ENCODE measurements around the gene CD22.
A peak's percentile ranks its signal among the peaks of the same experiment; 100 is the strongest.
"Not testable (repeated sequence)": the region's sequence is repeated elsewhere in the genome, so short reads cannot be mapped to it uniquely, and the experiment has no call there.

CD22 gene

DNA sequence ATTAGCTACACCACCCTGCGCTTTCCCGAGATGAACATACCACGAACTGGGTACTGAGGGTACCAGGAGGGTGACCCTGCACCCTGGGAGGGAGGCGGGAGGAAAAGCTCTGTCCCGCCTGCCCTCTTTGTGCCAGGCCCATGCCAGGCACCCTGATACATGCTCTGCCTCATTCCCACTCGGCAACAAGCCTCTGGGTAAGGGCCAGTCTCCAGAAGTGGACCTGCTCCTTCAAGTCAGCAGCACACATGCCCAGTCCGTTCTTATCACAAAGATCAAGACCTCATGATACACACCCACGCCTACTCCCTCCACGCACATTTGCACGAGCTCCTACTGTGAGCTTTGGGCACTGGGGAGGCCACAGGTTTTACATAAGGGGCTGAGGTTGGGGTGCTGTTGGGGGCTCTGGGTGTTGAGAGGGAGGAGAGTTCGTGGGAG lies 16.7 kb downstream of the CD22 start:
- no peak for DNase-seq

DNA sequence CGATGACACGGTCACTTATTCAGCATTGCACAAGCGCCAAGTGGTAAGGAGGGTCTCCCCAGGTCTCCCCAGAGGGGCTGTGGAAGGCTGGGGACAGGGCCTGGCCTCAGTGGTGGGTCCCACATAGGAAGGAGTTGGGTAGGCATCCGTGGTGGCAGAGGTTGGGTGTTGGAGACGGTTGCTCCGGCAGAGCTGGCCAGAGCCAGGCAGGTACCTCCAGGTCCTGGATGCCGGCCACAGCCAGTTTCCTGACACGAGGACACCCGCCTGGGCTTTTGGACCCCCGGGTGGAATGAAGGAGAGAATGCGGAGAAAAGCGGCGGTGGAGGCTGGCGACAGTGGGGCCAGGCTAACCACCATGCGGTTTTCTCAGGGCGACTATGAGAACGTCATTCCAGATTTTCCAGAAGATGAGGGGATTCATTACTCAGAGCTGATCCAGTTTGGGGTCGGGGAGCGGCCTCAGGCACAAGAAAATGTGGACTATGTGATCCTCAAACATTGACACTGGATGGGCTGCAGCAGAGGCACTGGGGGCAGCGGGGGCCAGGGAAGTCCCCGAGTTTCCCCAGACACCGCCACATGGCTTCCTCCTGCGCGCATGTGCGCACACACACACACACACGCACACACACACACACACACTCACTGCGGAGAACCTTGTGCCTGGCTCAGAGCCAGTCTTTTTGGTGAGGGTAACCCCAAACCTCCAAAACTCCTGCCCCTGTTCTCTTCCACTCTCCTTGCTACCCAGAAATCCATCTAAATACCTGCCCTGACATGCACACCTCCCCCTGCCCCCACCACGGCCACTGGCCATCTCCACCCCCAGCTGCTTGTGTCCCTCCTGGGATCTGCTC lies 17.4 kb downstream of the CD22 start:
- peak; percentile 81 for DNase-seq

DNA sequence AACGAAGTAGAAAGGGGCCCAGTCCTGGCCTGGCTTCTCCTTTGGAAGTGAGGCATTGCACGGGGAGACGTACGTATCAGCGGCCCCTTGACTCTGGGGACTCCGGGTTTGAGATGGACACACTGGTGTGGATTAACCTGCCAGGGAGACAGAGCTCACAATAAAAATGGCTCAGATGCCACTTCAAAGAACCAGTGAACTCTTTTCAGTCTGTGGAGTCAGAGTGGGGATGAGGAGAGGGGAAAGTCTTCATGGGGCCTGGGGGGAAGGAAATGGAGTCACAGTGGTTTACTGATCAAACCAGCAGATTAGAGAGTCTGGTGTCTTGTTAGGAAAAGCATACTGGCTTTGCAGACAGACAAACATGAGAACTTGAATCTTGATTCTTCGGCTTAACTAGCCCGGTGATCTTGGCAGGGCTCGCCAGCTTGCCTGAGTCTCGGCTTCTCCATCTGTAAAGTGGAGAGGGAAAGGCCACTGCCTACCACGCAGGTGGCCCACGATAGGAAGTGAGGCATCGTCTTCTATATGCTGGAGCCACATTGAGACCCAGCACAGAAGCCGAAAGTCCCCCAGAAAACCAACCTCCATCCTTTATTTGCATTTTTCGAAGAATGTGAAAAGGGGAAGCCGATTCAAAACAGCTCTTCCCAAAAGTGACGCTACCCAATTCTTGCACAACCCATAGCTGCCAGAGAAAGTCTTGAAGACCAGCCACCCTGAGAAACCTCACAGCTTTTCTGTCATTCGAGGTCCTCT lies 18.4 kb downstream of the CD22 start, which contains the start of gene FFAR1:
Gene FFAR1 (plus strand): TSS at position 732 of the 759 bp plus-strand sequence. CDS start 3,650 bp downstream, outside the sequence.
- peak; percentile 97 for DNase-seq

DNA sequence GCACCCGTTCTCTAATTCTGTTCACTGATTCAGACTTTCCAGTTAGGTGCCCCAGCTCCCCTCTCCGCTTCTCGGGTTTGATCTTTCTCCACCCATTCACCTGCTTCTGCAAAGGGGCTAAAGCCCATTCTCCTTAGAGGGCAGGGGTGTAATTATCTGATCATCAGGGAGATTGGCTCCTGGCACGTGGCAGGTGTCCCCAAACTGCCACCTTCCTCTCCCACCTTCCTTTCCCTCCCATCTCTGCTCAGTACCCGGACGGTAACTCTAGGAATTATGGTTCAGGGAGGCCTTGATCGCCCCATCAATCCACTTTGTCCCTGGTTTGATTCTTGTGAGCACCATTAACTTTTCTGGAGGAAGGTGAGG lies 18.9 kb downstream of the CD22 start:
- DNase-seq = no peak

DNA sequence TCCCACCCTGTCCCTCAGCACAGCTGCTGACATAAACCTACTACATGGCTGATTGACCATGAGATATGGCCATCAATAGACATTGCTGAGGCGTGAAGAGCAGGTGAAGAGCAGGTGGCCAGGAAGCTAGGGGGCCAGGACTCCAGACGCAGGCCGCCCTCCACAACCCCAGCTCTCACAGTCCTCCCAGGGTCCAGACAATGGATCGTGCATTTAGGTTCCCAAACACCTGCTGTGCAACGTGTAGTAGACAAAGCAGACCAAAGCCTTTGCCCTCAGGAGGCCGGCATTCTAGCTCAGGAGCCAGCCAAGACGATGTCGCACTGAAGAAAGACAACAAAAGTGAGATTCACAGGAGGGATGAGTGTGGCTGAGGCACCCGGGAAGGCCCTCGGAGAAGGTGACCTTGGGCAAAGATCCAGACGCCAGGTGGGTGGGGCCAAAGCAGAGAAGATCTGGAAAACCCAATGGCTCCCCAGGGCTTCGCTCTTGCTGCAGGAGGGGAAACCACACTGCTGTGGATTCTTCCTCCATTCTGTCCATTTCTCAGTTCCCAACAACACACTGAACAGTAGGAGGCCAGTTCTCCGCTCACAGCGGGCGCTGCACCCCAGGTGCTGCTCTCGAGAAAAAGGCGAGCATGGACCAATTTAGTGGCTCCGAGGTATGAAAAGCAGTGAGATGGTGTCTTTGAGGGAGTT lies 20.1 kb downstream of the CD22 start:
- no peak for DNase-seq

DNA sequence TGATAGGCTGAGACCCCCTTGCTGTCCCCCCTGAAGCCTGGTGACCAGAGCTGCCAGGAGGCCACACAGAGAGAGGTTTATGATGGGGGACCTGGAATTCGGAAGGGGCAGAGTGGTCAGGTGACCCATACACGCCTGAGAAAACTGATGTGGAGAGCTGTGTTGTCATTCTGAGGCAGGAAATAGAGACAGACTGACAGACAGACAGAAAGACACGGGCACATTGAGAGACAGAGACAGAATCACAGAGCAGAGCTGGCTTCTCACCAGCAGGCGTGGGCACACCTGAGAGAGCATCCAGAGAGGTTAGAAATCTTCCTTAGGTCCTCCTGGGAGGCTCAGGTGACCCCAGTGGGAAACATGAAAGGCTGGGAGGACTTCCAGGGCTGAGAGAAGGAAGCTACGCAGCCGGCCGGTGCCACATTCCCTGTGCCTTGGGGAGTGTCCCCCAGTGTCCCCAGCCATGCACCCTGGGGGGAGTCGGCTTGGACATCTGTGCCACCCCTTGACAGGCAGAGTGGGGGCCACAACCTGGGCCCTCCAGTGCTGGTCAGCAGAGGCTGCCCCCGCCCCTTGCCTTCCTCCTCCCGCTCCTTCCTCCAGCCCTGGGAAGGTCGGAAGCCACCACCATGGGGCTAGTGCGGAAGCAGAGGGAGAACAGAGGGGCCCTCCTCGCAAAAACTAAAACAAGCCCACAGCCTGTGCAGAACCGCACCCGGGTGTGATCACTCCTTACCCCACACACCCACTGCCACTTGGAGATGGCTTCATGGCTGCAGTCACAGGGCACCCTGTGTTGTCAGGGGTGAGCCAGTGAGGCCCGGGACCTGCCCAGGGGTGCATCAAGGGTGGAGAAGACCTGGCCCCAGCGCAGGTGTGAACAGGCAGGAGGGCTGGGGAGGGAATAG lies 20.9 kb downstream of the CD22 start:
- no peak for DNase-seq

DNA sequence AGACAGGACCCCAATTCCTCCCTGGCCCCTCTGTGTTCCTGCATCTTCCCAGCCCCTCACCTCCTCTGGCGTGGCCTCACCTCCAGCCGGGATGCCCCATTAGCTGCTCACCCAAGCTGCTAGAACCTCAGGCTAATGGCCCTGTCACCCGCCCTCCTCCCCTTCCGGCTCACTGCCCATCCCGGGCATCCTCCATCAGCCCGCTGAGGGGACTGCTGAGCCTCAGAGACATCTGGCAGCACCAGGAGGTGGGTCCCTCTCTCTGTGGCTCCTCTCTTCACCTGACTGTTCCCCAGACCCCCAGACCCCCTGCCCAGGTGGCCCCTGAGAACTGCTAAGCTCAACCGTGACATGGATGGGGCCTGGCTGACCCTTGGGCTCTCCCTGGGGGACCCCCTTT lies 21.6 kb downstream of the CD22 start:
- DNase-seq = no peak

DNA sequence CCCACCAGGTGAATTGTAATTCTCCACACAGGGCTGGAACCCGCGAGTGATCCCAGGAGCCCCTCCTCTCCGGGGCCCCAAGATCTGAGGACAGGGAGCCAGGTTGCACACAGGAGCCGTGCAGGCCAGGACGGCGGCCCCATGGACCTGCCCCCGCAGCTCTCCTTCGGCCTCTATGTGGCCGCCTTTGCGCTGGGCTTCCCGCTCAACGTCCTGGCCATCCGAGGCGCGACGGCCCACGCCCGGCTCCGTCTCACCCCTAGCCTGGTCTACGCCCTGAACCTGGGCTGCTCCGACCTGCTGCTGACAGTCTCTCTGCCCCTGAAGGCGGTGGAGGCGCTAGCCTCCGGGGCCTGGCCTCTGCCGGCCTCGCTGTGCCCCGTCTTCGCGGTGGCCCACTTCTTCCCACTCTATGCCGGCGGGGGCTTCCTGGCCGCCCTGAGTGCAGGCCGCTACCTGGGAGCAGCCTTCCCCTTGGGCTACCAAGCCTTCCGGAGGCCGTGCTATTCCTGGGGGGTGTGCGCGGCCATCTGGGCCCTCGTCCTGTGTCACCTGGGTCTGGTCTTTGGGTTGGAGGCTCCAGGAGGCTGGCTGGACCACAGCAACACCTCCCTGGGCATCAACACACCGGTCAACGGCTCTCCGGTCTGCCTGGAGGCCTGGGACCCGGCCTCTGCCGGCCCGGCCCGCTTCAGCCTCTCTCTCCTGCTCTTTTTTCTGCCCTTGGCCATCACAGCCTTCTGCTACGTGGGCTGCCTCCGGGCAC lies 22.6 kb downstream of the CD22 start:
- no peak for DNase-seq

DNA sequence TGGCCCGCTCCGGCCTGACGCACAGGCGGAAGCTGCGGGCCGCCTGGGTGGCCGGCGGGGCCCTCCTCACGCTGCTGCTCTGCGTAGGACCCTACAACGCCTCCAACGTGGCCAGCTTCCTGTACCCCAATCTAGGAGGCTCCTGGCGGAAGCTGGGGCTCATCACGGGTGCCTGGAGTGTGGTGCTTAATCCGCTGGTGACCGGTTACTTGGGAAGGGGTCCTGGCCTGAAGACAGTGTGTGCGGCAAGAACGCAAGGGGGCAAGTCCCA lies 23.1 kb downstream of the CD22 start:
- DNase-seq = no peak

DNA sequence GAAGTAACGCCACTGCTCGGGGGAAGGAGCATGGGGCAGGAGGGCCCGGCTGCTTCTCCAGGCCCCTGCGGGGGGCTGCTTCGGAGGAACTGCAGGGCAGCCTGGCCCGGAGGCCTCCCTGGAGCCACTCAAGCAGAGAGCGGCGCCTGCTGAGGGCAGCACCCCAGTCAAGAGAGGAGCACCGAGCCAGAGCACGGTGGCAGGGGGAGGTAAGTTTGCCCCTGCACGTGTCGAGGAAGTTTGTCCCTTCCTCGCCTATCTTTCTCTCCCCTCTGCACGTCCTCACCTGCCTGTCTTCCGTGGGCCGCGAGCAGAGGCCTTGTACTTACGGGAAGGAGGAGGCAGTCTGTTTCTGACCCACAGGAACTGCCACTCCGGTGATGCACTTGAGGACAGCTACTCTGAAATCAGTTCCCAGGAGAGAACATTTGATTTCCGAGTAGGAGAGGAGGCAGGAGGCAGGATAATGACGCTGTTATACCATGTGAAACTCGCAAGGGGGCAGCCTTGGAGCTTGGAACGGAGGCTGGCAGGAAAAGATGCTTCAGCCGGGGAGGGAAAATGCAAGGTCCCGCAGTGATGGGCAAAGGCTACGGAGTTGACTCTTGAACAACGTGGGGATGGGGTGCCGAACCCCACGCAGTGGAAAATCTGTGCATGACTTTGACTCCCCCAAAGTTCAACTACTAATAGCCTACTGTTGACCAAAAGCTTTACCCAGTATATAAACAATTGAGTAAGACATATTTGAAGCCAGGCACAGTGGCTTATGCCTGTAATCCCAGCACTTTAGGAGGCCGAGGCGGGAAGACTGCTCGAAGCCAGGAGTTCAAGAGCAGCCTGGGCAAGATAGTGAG lies 23.7 kb downstream of the CD22 start:
- peak; percentile 92 for DNase-seq

DNA sequence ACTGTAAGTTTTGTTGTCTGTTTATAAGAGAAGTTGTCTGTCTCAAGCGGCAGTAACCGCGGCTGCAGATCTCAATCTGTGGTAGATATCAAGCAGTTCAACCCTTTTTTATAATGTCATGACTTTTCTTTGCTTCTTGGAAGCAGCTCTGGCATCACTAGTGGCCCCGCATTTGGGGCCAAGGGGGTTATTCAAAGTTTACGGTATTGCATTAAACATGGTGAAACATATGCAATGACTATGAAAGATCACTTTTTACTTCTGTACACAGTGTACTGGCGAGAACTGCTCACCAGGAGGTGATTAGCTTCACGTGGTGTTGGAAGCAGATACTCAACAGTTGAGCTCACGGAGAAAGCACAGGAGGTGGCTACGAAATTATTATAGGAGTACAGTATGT lies 24.6 kb downstream of the CD22 start:
- DNase-seq = peak; percentile 51

DNA sequence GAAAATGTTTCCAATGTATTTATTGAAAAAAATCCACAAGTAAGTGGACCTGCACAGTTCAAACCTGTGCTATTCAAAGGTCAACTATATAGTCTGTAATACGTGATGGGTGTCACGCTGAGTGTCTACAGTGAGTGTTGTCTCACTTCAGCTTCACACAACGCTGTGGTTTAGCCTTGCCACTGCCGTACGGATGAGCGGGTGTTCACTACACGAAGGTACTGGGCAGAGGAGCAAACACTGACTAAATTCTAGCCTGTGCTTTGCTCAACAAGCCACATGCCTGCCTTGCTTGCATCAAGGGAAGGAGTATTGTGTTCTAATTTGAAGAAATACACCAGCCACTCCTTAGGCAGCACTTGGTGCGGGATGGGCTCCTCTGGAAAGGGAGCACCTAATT lies 25.9 kb downstream of the CD22 start:
- no peak for DNase-seq

DNA sequence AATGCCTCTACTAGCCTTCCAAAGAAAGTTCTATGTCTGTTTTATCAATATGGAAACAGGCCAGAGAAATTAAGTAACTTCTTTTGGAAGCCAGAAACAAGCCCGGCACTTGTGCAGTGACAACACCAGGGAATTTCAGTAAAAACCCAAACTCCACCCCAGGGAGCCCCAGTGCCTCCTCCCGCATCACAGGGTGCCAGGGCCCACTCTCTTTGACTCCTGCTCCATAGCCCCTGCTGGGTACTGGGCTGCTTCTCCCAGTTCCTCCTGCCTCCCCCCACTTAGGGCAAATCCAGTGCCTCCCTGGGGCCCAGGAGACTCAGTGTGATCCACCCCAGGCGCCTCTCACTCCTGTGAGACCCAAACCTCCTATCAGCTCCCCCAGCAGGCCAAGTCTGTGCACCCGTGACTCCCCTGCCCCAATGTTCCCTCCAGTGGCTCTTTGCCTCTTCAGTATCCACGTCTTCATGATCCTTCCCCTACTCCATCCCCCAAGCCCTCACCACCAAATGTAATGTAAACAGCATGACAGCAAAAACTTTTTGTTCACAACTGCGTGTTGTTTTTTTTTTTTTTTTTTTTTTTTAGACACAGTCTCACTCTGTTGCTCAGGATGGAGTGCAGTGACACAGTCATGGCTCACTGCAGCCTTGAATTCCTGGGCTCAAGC lies 26.9 kb downstream of the CD22 start:
- peak; percentile 31 for DNase-seq

DNA sequence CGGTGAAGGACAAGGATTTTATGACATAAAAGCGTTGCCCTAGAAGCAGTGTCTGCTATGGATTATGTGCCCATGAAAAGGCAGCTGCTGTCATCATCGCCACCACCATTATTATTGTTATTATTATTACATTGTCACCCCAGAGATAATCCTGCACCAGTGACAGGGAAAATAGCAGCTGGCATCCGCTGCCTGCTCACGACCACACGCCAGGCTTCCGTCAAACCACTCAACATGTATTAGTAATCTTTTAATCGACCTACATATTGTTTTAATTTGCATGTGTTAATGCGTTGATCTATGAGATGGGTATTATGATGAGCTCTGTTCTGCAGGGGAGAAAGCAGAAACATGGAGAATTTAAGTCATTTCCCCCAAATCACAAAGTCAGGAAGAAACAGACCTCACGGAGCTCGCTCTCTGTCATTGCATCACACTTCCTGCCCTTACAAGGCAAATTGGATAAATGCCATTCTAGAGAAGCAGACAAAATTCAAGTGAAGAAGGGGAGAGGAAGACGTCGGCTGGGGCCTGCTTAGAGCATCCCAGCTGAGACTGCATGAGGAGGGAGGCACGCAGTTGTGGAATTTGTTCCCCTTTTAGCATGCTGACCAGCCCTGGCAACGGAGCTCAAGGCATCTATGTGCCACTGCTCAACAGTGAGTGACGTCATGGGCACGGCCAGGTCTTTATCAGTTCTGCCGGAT lies 29.0 kb downstream of the CD22 start, which contains the start of gene FFAR3:
Gene FFAR3 (plus strand): TSS at position 594 of the 707 bp plus-strand sequence. CDS start 431 bp downstream, outside the sequence.
- DNase-seq = peak; percentile 90

DNA sequence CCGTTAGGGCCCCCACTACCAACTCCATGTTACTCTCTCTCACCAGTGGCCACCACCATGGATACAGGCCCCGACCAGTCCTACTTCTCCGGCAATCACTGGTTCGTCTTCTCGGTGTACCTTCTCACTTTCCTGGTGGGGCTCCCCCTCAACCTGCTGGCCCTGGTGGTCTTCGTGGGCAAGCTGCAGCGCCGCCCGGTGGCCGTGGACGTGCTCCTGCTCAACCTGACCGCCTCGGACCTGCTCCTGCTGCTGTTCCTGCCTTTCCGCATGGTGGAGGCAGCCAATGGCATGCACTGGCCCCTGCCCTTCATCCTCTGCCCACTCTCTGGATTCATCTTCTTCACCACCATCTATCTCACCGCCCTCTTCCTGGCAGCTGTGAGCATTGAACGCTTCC lies 29.8 kb downstream of the CD22 start:
- not testable (repeated sequence) for DNase-seq

DNA sequence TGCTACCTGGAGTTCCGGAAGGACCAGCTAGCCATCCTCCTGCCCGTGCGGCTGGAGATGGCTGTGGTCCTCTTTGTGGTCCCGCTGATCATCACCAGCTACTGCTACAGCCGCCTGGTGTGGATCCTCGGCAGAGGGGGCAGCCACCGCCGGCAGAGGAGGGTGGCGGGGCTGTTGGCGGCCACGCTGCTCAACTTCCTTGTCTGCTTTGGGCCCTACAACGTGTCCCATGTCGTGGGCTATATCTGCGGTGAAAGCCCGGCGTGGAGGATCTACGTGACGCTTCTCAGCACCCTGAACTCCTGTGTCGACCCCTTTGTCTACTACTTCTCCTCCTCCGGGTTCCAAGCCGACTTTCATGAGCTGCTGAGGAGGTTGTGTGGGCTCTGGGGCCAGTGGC lies 30.4 kb downstream of the CD22 start:
- not testable (repeated sequence) for DNase-seq

DNA sequence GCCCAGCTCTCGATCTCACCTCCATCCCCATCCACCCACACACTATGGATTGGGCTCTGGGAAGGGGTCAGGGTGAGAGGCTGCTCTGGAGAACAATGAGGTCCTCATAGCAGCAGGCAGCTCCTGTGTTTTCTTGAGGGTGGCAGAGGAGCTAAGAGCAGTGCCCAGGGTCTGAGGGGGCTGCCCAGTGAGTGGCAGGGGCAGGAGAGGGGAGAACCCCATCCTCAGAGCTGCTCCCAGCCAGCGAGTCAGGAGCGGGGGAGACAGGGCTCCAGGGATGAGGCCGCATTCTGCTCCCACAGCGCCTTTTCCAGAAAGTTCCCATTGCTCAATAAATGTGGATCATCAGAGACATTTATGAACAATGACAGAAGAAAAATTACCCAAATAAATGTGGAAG lies 31.1 kb downstream of the CD22 start:
- DNase-seq = peak; percentile 28

DNA sequence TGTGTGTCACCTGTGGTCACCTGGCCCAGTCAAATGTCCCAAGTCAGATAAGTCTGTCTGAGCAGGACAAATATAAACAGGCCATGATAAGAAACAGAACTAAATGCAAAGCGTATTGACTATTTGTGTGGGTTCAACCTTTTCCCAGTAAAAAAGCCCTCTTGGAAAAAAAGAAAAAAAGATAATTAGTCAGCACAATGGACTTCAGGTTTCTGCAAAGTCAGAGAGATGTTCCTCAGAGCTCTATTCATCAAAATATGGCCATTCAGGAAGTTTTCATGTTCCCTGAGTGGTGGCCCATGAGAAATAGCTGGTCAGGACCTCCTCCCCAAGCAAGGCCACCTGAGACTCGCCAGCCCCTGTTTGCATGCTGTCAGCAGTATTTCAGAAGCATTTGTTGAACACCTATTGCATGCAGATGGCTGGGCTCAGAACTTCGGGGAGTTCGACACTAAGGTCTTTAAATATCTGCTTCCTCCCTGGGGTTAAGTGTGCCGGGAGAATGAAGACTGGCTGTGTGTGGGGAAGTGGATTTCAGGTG lies 32.0 kb downstream of the CD22 start:
- DNase-seq = no peak
